PC-9 (cell line): Measurements from ENCODE around the gene LENG9. TPM values are rescaled to one million over a fixed set of nuclear protein-coding genes. Genes with fewer than 3 reads are reported as not detected.

Experiments used
- BruUV-seq: library from RNA; stranded (reverse); fragments of 400-500 nt; replicated peaks from 2 replicates; lab custom pipeline; 2021; lab: Mats Ljungman, UMichigan
- CTCF ChIA-PET: fragments of 300-600 bp; sonication (Branson Sonifier 250); formaldehyde crosslinking; loops from one replicate; lab custom pipeline; 2022; ENCODE audit warnings: antibody characterized with exemption; lab: Charles Lee
- POLR2A ChIA-PET: fragments of 300-600 bp; sonication (Branson Sonifier 250); formaldehyde crosslinking; loops from one replicate; lab custom pipeline; 2022; ENCODE audit warnings: antibody characterized with exemption; ENCODE audit not compliant: unreplicated experiment; lab: Charles Lee
- DNase-seq, 2 experiments: peaks; one replicate each; pipeline versions ENCODE4 v3.0.0 to v3.0.0-alpha.2; 2015 to 2022; ENCODE audit warnings: mixed read lengths in 1 of 2
- H2AFZ ChIP-seq: fragments of 200-600 bp; sonication (generic); 2 replicates; pipeline ENCODE4 v1.8.1; 2017; ENCODE audit warnings: antibody characterized with exemption
- H3F3A ChIP-seq: fragments of 200-600 bp; sonication (generic); 2 replicates; pipeline ENCODE4 v1.8.1; 2017; ENCODE audit warnings: antibody characterized with exemption, mild to moderate bottlenecking, low read depth; ENCODE audit not compliant: insufficient read depth
- H3K27ac ChIP-seq: fragments of 200-600 bp; sonication (generic); 2 replicates; pipeline ENCODE4 v1.6.1; 2016; ENCODE audit warnings: mixed run types
- H3K27me3 ChIP-seq: fragments of 200-600 bp; sonication (generic); 2 replicates; pipeline ENCODE4 v1.6.1; 2016; ENCODE audit warnings: low read depth, mixed run types; ENCODE audit not compliant: insufficient read depth
- H3K36me3 ChIP-seq: fragments of 200-600 bp; sonication (generic); 2 replicates; pipeline ENCODE4 v1.6.1; 2016; ENCODE audit warnings: low read depth, mixed run types
- H3K4me1 ChIP-seq: fragments of 200-600 bp; sonication (generic); replicated peaks from 2 replicates; pipeline ENCODE4 v1.6.1; 2016; ENCODE audit warnings: mixed run types; ENCODE audit not compliant: insufficient read depth
- H3K4me2 ChIP-seq: fragments of 200-600 bp; sonication (generic); 2 replicates; pipeline ENCODE4 v1.6.1; 2017; ENCODE audit warnings: mixed run types
- H3K4me3 ChIP-seq: fragments of 200-600 bp; sonication (generic); 2 replicates; pipeline ENCODE4 v1.6.1; 2016; ENCODE audit warnings: mixed run types
- H3K79me2 ChIP-seq: fragments of 200-600 bp; sonication (generic); 2 replicates; pipeline ENCODE4 v1.6.1; 2017; ENCODE audit warnings: low read depth, mixed run types
- H3K9me2 ChIP-seq: fragments of 200-600 bp; sonication (generic); 2 replicates; pipeline ENCODE4 v1.8.1; 2017; ENCODE audit warnings: mild to moderate bottlenecking; ENCODE audit not compliant: insufficient read depth
- H3K9me3 ChIP-seq: fragments of 200-600 bp; sonication (generic); 2 replicates; pipeline ENCODE4 v1.8.1; 2016; ENCODE audit warnings: low read depth; ENCODE audit not compliant: insufficient read depth
- H4K20me1 ChIP-seq: fragments of 200-600 bp; sonication (generic); 2 replicates; pipeline ENCODE4 v1.8.1; 2017; ENCODE audit not compliant: insufficient read depth
- CTCF ChIP-seq: fragments of 200-600 bp; sonication (generic); conservative IDR thresholded peaks from 2 replicates; pipeline ENCODE4 v1.6.1; 2017; ENCODE audit warnings: mixed run types, antibody characterized with exemption, mild to moderate bottlenecking, moderate library complexity
- EZH2 ChIP-seq: fragments of 200-600 bp; sonication (generic); IDR thresholded peaks from 2 replicates; pipeline ENCODE4 v1.8.0; 2017; ENCODE audit warnings: antibody characterized with exemption, low read depth
- intact Hi-C: fragments of 100-400 bp; cut with micrococcal nuclease; formaldehyde crosslinking; loops from one replicate; pipeline ENCODE4 v1.10.0; 2022; ENCODE audit not compliant: unreplicated experiment
- total RNA-seq: library from RNA; stranded (reverse); gene quantifications from 2 replicates; pipeline ENCODE4 v1.2.3, GENCODE V29; 2021

LENG9 gene
- total RNA-seq, 1 experiment from 2014 or later = 7.0 TPM

- Histone ChIP-seq H4K20me1 (no peaks in the 10 kb centered on the region), H3K4me1 (peaks cover 46% of the 10 kb centered on the region), H3K4me3 (no peak overlapping the region), H3K27ac (peak overlapping the region; percentile 35; the same call in 1 of the 2 replicates), H3K4me2 (0 out of 2 replicates have a peak overlapping the region, but pooled peaks have one; percentile 77), H3K27me3 (no peaks in the 10 kb centered on the region), H3K79me2 (peaks cover 2% of the 10 kb centered on the region; the same call in 1 of the 2 replicates), H3K9me3 (no peaks in the 10 kb centered on the region), H3F3A (peaks cover 55% of the 10 kb centered on the region), H3K9me2 (no peaks in the 10 kb centered on the region), H3K36me3 (no peaks in the 10 kb centered on the region), H2AFZ (no peak overlapping the region)
- no peak for DNase-seq
- CTCF ChIA-PET = no interaction called here
- no TSS peak for BruUV-seq
- intact Hi-C loops = no loop called here
- TF ChIP-seq CTCF (no peak), EZH2 (no peak)
- POLR2A ChIA-PET = no interaction called here
These were observed 29.3 kb downstream of the LENG9 start for GRCh38 chr19:54434112-54434872.

GRCh38 chr19:54433697-54434096, 29.9 kb downstream of the LENG9 start:
- no peak for TF ChIP-seq CTCF
- no peak for TF ChIP-seq EZH2
- Histone ChIP-seq H3K79me2 (no peaks in the 10 kb centered on the region), H3K4me1 (peaks cover 46% of the 10 kb centered on the region), H3K4me2 (peak overlapping the region; percentile 77; the same call in 1 of the 2 replicates), H3K9me3 (no peaks in the 10 kb centered on the region), H3F3A (peaks cover 51% of the 10 kb centered on the region), H3K27me3 (no peaks in the 10 kb centered on the region), H3K27ac (peak overlapping the region; percentile 99), H4K20me1 (no peaks in the 10 kb centered on the region), H3K4me3 (no peak overlapping the region), H3K36me3 (no peaks in the 10 kb centered on the region), H3K9me2 (no peaks in the 10 kb centered on the region), H2AFZ (no peak overlapping the region)
- DNase-seq = no peak
- ChIA-PET CTCF (interaction anchor here (0.6 kb wide), 1 partner anchor 220 kb away, joined by 7 read pairs; no protein-coding TSS in a partner anchor), POLR2A (no interaction called here)
- intact Hi-C loops = no loop called here
- BruUV-seq = no TSS peak

- DNase-seq = peak; percentile 87 to 100
- peak overlapping the region; percentile 59; the same call in 1 of the 2 replicates for H3K4me3 ChIP-seq
- no peaks in the 10 kb centered on the region for H3K9me2 ChIP-seq
- H4K20me1 ChIP-seq = no peaks in the 10 kb centered on the region
- peak overlapping the region; percentile 77 for H3K4me2 ChIP-seq
- no peaks in the 10 kb centered on the region for H3K27me3 ChIP-seq
- peak overlapping the region; percentile 99 for H3K27ac ChIP-seq
- TF ChIP-seq EZH2 = no peak
- no peak for TF ChIP-seq CTCF
- CTCF ChIA-PET = interaction anchor here (0.6 kb wide), 1 partner anchor 14 kb away, joined by 3 read pairs; no protein-coding TSS in a partner anchor
- H3F3A ChIP-seq = peaks cover 45% of the 10 kb centered on the region
- peaks cover 46% of the 10 kb centered on the region for H3K4me1 ChIP-seq
- no peaks in the 10 kb centered on the region for H3K36me3 ChIP-seq
- H3K79me2 ChIP-seq = no peaks in the 10 kb centered on the region
- BruUV-seq = TSS peak; percentile 68
- intact Hi-C loops = loop anchor here (1.0 kb wide), 1 partner anchor 16 kb away; no protein-coding TSS in a partner anchor
- no peaks in the 10 kb centered on the region for H3K9me3 ChIP-seq
- H2AFZ ChIP-seq = no peak overlapping the region
- POLR2A ChIA-PET = interaction anchor here (0.5 to 1.0 kb wide), 4 partner anchors 18 to 519 kb away, joined by 3 to 10 read pairs (median 4); partner anchors contain the start of genes CNOT3 and LENG9
These were observed 31.3 kb downstream of the LENG9 start for GRCh38 chr19:54432144-54432738.
